ENCODE results near the gene STEEP1.
"Not testable (repeated sequence)": the region's sequence is repeated elsewhere in the genome, so short reads cannot be mapped to it uniquely, and the experiment has no call there.

The STEEP1 gene

GRCh38 chrX:119495734-119496726 lies 69.2 kb downstream of the STEEP1 start:
- TF ChIP-seq POLR2AphosphoS5 (IDR thresholded peaks at IDR 0.05; ENCODE audit: low read depth) = no peak
- no peak for TF ChIP-seq REST (IDR thresholded peaks at IDR 0.05; ENCODE audit: insufficient replicate concordance, low read depth)
- TF ChIP-seq SPI1 (IDR thresholded peaks at IDR 0.05; ENCODE audit: borderline replicate concordance, low read depth) = no peak
- TF ChIP-seq GABPA (IDR thresholded peaks at IDR 0.05; ENCODE audit: low read depth) = no peak
- TF ChIP-seq CTCF (IDR thresholded peaks at IDR 0.05; ENCODE audit: insufficient read depth, low read length) = no peak

GRCh38 chrX:119493851-119494495 lies 71.2 kb downstream of the STEEP1 start:
- not testable (repeated sequence) for DNase-seq (ENCODE audit: low read depth in 1 of 2, low spot score in 1 of 2); H3K4me3 ChIP-seq (replicated peaks; ENCODE audit: insufficient read depth, low read length); H3K27ac ChIP-seq (replicated peaks); H3K27me3 ChIP-seq (ENCODE audit: insufficient read depth, poor library complexity, severe bottlenecking)

More at GRCh38 chrX:119495734-119496726, 69.2 kb downstream of the STEEP1 start:
- H3K27me3 ChIP-seq (ENCODE audit: insufficient read depth, poor library complexity, severe bottlenecking) = no peaks in the 10 kb centered on the region
- DNase-seq (ENCODE audit: low read depth in 1 of 2, low spot score in 1 of 2) = peak in 1 of 2 experiments; percentile 13
- H3K4me3 ChIP-seq (replicated peaks; ENCODE audit: insufficient read depth, low read length) = no peak overlapping the region
- H3K27ac ChIP-seq (replicated peaks) = peak overlapping the region; percentile 41

GRCh38 chrX:119492463-119492862 lies 72.7 kb downstream of the STEEP1 start:
- Histone ChIP-seq H3K27me3 (ENCODE audit: insufficient read depth, poor library complexity, severe bottlenecking) (no peaks in the 10 kb centered on the region), H3K27ac (replicated peaks) (no peak overlapping the region), H3K4me3 (replicated peaks; ENCODE audit: insufficient read depth, low read length) (no peak overlapping the region)
- TF ChIP-seq GABPA (IDR thresholded peaks at IDR 0.05; ENCODE audit: low read depth) (no peak), POLR2AphosphoS5 (IDR thresholded peaks at IDR 0.05; ENCODE audit: low read depth) (no peak), REST (IDR thresholded peaks at IDR 0.05; ENCODE audit: insufficient replicate concordance, low read depth) (no peak), SPI1 (IDR thresholded peaks at IDR 0.05; ENCODE audit: borderline replicate concordance, low read depth) (no peak), CTCF (IDR thresholded peaks at IDR 0.05; ENCODE audit: insufficient read depth, low read length) (no peak)
- no peak for DNase-seq (ENCODE audit: low read depth in 1 of 2, low spot score in 1 of 2)

Measured in HL-60 (cell line).